Activated naive CD8-positive, alpha-beta T cell treated with anti-CD3 and anti-CD28 coated beads for 36 hours (primary cell): ENCODE data around the gene DUSP28. TPM values are rescaled to one million over a fixed set of nuclear protein-coding genes. Genes with fewer than 3 reads are reported as not detected.

ENCODE experiments used
- total RNA-seq, 2 experiments: library from RNA; stranded (reverse); gene quantifications; one replicate each; pipeline ENCODE4 v1.2.3, GENCODE V29; 2021

The DUSP28 gene
- total RNA-seq, 2 experiments from 2014 or later = 6.7 to 6.9 TPM

Other genes starting within 250 kb of the DUSP28 start
- gene GPC1, start 124.7 kb upstream of the DUSP28 start, total RNA-seq = 1 to 10 TPM in 1 of 2 experiments, under 1 TPM in 1; 0.64 to 1.3 TPM
- 10 to 100 TPM; 13.3 to 15.9 TPM for gene ANKMY1, start 2.4 kb upstream of the DUSP28 start, total RNA-seq
- 10 to 100 TPM; 33.8 to 37.2 TPM for gene RNPEPL1, start 8.1 kb downstream of the DUSP28 start, total RNA-seq
- 10 to 100 TPM; 30.1 to 32.3 TPM for gene CAPN10, start 26.4 kb downstream of the DUSP28 start, total RNA-seq
- gene GPR35, start 65.1 kb downstream of the DUSP28 start, total RNA-seq = 1 to 10 TPM; 7.6 to 7.8 TPM
- not detected for gene AQP12B, start 122.5 kb downstream of the DUSP28 start, total RNA-seq
- not detected for gene AQP12A, start 131.5 kb downstream of the DUSP28 start, total RNA-seq